HUES64 (cell line): Measurements from ENCODE around the gene MVD.

ENCODE experiments used
- H3K27ac ChIP-seq: 2 replicates; pipeline ENCODE4 v1.7.0; 2013; ENCODE audit warnings: low read depth, low read length, inconsistent platforms
- H3K27me3 ChIP-seq: 2 replicates; pipeline ENCODE4 v1.6.1; 2013; ENCODE audit warnings: mild to moderate bottlenecking, low read length; ENCODE audit not compliant: insufficient read depth
- H3K36me3 ChIP-seq: 2 replicates; pipeline ENCODE4 v1.6.1; 2013; ENCODE audit warnings: mild to moderate bottlenecking, low read length; ENCODE audit not compliant: insufficient read depth
- H3K4me1 ChIP-seq: 2 replicates; pipeline ENCODE4 v1.6.1; 2013; ENCODE audit warnings: mild to moderate bottlenecking, low read length, moderate library complexity; ENCODE audit not compliant: insufficient read depth
- H3K4me3 ChIP-seq: 2 replicates; pipeline ENCODE4 v1.5.1; 2013; ENCODE audit warnings: mild to moderate bottlenecking, low read length, moderate library complexity
- H3K9ac ChIP-seq: 2 replicates; pipeline ENCODE4 v1.6.1; 2013; ENCODE audit warnings: mild to moderate bottlenecking, low read depth, low read length
- H3K9me3 ChIP-seq: 2 replicates; pipeline ENCODE4 v1.6.1; 2013; ENCODE audit warnings: low read depth, low read length; ENCODE audit not compliant: insufficient read depth
- WGBS: fragments of 150-250, 120-280 bp; methylation state at CpG from one replicate; pipeline ENCODE4 v1.1.7; 2013; ENCODE audit warnings: missing lambda C conversion rate; 5-methylcytosine and 5-hydroxymethylcytosine counted together

Gene MVD

GRCh38 chr16:88605186-88606147 lies 57.4 kb downstream of the MVD start:
- H3K27ac ChIP-seq: no peak overlapping the region
- H3K9ac ChIP-seq: no peak overlapping the region
- H3K4me3 ChIP-seq: no peak overlapping the region
- H3K36me3 ChIP-seq: peaks cover 76% of the 10 kb centered on the region
- no peaks in the 10 kb centered on the region for H3K9me3 ChIP-seq
- H3K27me3 ChIP-seq: no peaks in the 10 kb centered on the region
- no peaks in the 10 kb centered on the region for H3K4me1 ChIP-seq
- 94% methylated on average over 20 of the region's 20 CpGs for WGBS

- peaks cover 82% of the 10 kb centered on the region for H3K36me3 ChIP-seq
- no peaks in the 10 kb centered on the region for H3K27me3 ChIP-seq
- H3K9me3 ChIP-seq: no peaks in the 10 kb centered on the region
- no peaks in the 10 kb centered on the region for H3K4me1 ChIP-seq
- H3K9ac ChIP-seq: no peak overlapping the region
- WGBS: 88% methylated on average over 7 of the region's 7 CpGs
- no peak overlapping the region for H3K4me3 ChIP-seq
- H3K27ac ChIP-seq: no peak overlapping the region
Observed at GRCh38 chr16:88602091-88602490, 60.8 kb downstream of the MVD start.
